Measurements from ENCODE around the gene DNAH17. TPM values are rescaled to one million over a fixed set of nuclear protein-coding genes. Genes with fewer than 3 reads are reported as not detected.

Gene DNAH17
- total RNA-seq, 3 donors from 2014 or later (not counting 1 experiment from before 2014, with no cell fraction given): 0.16 to 0.25 (median 0.24) TPM

- Histone ChIP-seq H3K36me3 (ENCODE audit: control insufficient read depth, insufficient read depth, low read length) (no peaks in the 10 kb centered on the region), H3K4me3 (ENCODE audit: low read length) (no peak overlapping the region), H3K27me3 (ENCODE audit: control insufficient read depth, insufficient read depth, low read length) (no peaks in the 10 kb centered on the region), H3K4me1 (ENCODE audit: control insufficient read depth, insufficient read depth, low read length) (no peaks in the 10 kb centered on the region), H3K27ac (ENCODE audit: low read length) (no peak overlapping the region), H3K9me3 (ENCODE audit: control insufficient read depth, insufficient read depth, low read length) (no peaks in the 10 kb centered on the region)
- intact Hi-C loops (cut with micrococcal nuclease): no loop called here
- no peaks in the 10 kb centered on the region for H3K36me3 Mint-ChIP-seq
- ATAC-seq (no peak), DNase-seq (no peak)
- H3K4me3 Mint-ChIP-seq: no peak overlapping the region
- no peaks in the 10 kb centered on the region for H3K9me3 Mint-ChIP-seq
- TF ChIP-seq CTCF (IDR thresholded peaks at IDR 0.05): no peak
- H3K27ac Mint-ChIP-seq: no peak overlapping the region
- no peaks in the 10 kb centered on the region for H3K4me1 Mint-ChIP-seq
- peaks cover 0 to 5% of the 10 kb centered on the region in 2 donors for H3K27me3 Mint-ChIP-seq (ENCODE audit: low read depth in 2 of 2)
- WGBS (ENCODE audit: insufficient coverage): 90% methylated on average over 31 of the region's 31 CpGs
Observed at GRCh38 chr17:78491236-78492115, 85.7 kb downstream of the DNAH17 start.

GRCh38 chr17:78490673-78491072, 86.5 kb downstream of the DNAH17 start:
- H3K4me3 Mint-ChIP-seq: no peak overlapping the region
- no peak for ATAC-seq
- DNase-seq: no peak
- Histone ChIP-seq H3K27me3 (ENCODE audit: control insufficient read depth, insufficient read depth, low read length) (no peaks in the 10 kb centered on the region), H3K4me3 (ENCODE audit: low read length) (no peak overlapping the region), H3K36me3 (ENCODE audit: control insufficient read depth, insufficient read depth, low read length) (no peaks in the 10 kb centered on the region), H3K4me1 (ENCODE audit: control insufficient read depth, insufficient read depth, low read length) (no peaks in the 10 kb centered on the region), H3K27ac (ENCODE audit: low read length) (no peak overlapping the region), H3K9me3 (ENCODE audit: control insufficient read depth, insufficient read depth, low read length) (no peaks in the 10 kb centered on the region)
- intact Hi-C loops (cut with micrococcal nuclease): no loop called here
- H3K4me1 Mint-ChIP-seq: no peaks in the 10 kb centered on the region
- no peaks in the 10 kb centered on the region for H3K36me3 Mint-ChIP-seq
- WGBS (ENCODE audit: insufficient coverage): 93% methylated on average over 15 of the region's 15 CpGs
- no peak overlapping the region for H3K27ac Mint-ChIP-seq
- H3K27me3 Mint-ChIP-seq (ENCODE audit: low read depth in 2 of 2): peaks cover 0 to 5% of the 10 kb centered on the region in 2 donors
- TF ChIP-seq CTCF (IDR thresholded peaks at IDR 0.05): no peak
- H3K9me3 Mint-ChIP-seq: no peaks in the 10 kb centered on the region

- H3K4me3 Mint-ChIP-seq: no peak overlapping the region
- DNase-seq: no peak
- intact Hi-C loops (cut with micrococcal nuclease): no loop called here
- H3K9me3 ChIP-seq (ENCODE audit: control insufficient read depth, insufficient read depth, low read length): no peaks in the 10 kb centered on the region
- no peaks in the 10 kb centered on the region for H3K4me1 ChIP-seq (ENCODE audit: control insufficient read depth, insufficient read depth, low read length)
- WGBS (ENCODE audit: insufficient coverage): 90% methylated on average over 10 of the region's 10 CpGs
- H3K27ac Mint-ChIP-seq: no peak overlapping the region
- no peaks in the 10 kb centered on the region for H3K4me1 Mint-ChIP-seq
- no peaks in the 10 kb centered on the region for H3K9me3 Mint-ChIP-seq
- no peaks in the 10 kb centered on the region for H3K36me3 ChIP-seq (ENCODE audit: control insufficient read depth, insufficient read depth, low read length)
- TF ChIP-seq CTCF (IDR thresholded peaks at IDR 0.05): no peak
- H3K4me3 ChIP-seq (ENCODE audit: low read length): no peak overlapping the region
- H3K27ac ChIP-seq (ENCODE audit: low read length): no peak overlapping the region
- no peaks in the 10 kb centered on the region for H3K36me3 Mint-ChIP-seq
- peaks cover 0 to 6% of the 10 kb centered on the region in 2 donors for H3K27me3 Mint-ChIP-seq (ENCODE audit: low read depth in 2 of 2)
- H3K27me3 ChIP-seq (ENCODE audit: control insufficient read depth, insufficient read depth, low read length): no peaks in the 10 kb centered on the region
- ATAC-seq: no peak
Observed at GRCh38 chr17:78490156-78490555, 87.0 kb downstream of the DNAH17 start.
